HG03575 (cell line): ENCODE data around the gene ARPIN.
"Not testable (repeated sequence)": the region's sequence is repeated elsewhere in the genome, so short reads cannot be mapped to it uniquely, and the experiment has no call there.

Experiments
- ATAC-seq: cut with Tn5 transposase; IDR thresholded peaks from one replicate; pipeline ENCODE4 v1.9.1; 2021; ENCODE audit not compliant: unreplicated experiment, insufficient number of reproducible peaks, low FRiP score; ENCODE audit errors: extremely low read depth

Gene ARPIN

DNA sequence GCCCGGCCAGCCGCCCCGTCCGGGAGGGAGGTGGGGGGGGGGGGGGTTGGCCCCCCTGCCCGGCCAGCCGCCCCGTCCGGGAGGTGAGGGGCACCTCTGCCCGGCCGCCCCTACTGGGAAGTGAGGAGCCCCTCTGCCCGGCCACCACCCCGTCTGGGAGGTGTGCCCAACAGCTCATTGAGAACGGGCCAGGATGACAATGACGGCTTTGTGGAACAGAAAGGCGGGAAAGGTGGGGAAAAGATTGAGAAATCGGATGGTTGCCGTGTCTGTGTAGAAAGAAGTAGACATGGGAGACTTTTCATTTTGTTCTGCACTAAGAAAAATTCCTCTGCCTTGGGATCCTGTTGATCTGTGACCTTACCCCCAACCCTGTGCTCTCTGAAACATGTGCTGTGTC is 57.9 kb downstream of the ARPIN start:
- not testable (repeated sequence) for ATAC-seq

DNA sequence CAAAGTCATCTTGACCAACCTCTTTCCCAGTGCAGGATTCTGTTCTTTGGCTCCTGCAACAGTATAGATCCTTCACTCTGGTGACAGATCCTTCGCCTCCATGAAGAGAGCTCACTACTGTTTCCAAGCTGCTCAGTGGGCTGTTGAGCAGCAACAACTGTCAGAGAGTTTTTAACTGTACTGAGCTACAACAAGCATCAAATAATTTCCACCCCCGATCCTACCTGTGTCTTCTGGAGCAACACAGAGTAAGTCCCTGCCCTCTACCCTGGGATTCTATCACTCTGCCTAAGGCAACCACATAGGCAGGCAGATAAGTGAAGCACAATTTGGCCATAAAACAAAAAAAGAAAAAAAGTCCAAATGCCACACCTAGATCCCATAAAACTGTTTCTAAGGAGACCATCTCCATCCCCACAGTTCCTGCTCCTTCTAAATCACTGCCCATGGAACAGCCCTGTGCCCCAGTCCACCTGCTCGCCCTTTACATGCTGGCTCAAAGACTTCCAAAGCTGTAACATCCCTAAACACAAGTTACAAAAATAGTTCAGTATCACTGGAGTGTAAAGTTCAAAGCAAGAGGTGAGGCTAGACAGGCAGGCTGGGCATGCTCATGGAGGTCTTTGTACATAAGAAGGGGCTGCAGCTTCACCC is 60.3 kb downstream of the ARPIN start:
- no peak for ATAC-seq

DNA sequence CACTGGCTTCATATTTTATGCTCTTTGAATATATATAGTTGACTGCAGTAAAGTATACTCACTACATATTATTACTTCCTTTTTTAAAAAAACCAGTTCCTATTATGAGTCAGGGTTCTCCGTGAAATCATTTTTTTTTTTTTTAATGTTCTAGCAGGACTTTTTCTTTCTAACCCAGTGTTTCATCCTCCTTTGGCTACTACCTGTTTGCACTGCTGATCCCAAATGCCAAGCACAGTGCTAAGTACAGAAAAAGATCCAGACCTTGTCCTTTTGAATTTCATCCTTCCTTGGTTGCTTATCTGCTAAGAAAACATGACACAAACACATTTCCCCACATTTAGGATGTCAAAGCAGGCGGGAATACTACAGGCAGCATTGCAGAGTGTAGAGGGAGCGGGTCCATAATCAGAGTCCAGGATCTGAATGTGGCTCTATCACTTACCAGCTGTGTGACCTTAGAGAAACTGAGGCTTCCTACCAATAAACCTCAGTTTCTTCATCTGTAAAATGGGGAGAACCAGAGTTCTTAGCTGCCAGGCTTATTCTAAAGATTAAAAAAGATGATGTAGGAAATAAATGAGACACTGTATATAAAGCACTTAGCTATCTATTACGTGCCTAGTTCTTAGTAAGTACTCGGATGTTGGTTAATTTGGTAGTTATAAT is 60.9 kb downstream of the ARPIN start:
- no peak for ATAC-seq

DNA sequence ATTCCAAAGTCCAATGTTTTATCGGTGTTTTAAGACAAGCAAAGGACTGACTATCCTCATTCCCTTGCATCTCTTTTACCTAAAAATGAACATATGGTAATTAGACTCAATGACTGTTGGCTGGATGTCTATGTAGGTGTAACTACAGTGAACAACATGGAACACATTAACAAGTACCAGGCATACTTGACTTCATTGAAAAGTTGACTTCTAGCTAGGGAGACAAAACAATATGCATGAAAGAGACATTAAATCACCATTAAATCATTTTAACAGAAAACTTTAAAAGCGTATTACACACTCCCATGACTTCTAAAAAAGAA is 63.8 kb downstream of the ARPIN start:
- ATAC-seq = no peak

DNA sequence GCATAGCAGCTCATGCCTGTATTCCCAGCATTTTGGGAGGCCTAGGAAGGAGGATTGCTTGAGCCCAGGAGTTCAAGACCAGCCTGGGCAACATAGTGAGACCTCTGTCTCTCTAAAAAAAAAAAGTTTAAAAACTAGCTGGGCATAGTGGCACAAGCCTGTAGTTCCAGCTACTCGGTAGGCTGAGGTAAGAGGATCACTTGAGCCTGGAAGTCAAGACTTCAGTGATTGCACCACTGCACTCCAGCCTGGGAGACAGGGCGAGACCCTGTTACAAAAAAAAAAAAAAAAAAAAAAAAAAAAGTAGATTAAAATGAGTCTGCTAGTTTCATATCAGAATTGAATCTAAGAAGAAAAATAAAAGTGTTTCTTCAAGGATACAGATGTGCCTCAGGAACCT is 65.7 kb downstream of the ARPIN start:
- no peak for ATAC-seq

DNA sequence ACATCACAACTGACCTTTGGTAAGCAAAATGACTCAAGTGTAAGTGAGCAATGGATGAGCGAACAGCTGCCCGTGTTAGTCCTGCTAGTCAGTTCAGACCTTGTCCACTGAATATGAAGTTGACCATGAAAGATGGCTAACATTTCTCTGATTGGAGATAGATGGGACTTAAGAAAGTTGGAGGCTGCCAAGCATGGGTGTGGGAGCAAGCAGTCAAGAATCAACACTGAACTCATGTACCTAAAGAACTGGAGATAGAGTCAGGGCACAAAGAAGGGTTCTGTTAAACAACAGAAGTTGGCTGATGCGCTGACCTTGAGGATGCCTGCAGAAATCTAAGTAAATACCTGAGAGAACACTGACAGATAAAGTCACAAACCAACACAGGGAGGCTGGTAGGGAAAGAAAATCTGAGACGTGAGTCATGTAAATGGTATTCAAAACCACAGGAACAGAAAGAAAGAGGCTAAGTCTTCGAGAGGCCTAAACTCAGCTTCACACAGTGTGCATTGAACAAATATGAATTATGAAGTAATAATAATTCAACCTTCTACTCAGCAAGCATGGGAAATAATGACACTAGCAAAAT is 67.4 kb downstream of the ARPIN start:
- no peak for ATAC-seq
